ENCODE results near the gene ICA1. TPM values are rescaled to one million over a fixed set of nuclear protein-coding genes. Genes with fewer than 3 reads are reported as not detected.

The ICA1 gene
- total RNA-seq (2022; extraction: Qiagen RNA extraction): 0.66 to 1.3 TPM (median 0.97 TPM) in 5 replicates

GRCh38 chr7:8261711-8262695 is at the start of gene ICA1:
TSS of gene ICA1 (minus strand) at chr7:8262167. CDS start at chr7:8235926, 26,241 bp downstream.

Other genes with a start within 250 kb of the ICA1 start
- gene NXPH1, start 171.4 kb upstream of the ICA1 start, total RNA-seq (2022; extraction: Qiagen RNA extraction): not detected in 5 replicates